NCI-H2107 treated with DMSO at 0.1 percent for 48 hours (cell line): ENCODE data around the gene GPA33.

Source experiments
- DNase-seq: peaks from one replicate; lab custom pipeline; 2025; ENCODE audit not compliant: unreplicated experiment; lab: John Stamatoyannopoulos, UW

The GPA33 gene

DNA sequence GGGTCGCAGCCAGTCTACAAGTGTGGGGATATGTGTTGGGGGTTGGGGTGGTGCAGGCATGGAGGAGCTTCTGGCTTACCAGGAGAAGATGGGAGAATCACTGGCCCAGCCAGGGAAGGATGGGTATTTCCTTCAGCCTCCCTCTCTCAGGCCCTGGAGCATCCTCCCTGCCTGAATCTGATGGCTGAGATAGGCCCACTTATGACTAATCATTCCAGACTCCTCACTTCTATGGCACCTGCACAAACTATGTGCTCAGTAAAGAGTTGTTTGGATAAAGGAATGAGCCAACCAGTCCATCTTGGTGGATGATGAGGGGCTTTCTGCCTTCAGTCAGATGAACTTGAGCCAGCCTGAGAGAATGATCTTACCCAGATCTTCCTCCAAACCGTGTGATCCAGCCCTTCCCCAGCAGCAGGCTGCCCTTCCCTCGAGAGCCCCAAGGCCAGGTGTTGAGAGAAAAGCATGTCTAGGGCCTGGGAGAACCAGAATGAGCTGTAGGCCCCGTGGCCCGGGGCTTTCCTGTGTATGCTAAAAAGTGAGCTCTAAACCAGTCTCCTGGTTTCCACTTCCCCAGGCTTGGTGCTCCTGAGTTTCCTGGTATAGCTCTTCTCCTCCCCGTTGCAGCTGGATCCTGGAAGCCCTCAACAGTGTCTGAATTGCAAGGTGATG is 1.3 kb downstream of the GPA33 start:
- DNase-seq, result no peak

DNA sequence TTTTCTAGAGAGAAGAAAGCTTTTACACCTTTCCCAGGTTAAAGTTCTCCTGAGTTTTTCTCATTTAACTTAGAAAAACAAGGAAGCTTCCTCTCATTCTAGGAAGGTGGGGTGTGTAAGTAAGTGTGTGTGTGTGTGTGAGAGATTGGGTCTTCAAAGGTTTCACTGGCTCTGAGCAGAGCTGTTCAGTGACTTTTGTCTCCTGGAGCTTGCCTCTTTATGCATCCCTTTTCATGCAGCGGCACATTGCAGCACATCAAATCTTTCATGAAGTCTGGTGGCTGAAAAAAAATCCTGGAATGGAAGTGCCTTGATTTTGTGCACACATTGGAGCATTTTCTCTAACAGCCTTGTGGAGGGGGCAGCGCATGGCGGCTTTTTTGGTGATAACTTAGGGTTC is 3.4 kb downstream of the GPA33 start:
- no peak for DNase-seq

DNA sequence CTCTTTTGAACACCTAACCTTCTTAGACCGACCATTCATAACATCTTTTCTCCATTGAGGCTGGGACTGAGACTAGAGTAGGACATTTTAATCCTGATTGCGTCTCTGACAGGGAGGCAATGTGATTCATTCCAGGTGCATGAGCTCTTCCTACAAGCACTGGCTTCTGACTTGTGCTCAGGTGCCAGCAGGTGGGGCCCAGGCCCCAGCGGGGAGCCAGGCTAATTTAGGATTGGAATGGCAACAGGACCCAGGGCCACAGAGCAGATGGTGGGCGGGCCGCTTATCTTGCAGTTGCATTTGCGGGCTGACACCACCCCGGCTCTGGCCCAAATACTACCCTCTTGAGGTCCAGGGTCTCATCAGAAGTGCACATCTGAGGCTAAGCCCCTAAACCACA is 4.1 kb downstream of the GPA33 start:
- DNase-seq, result no peak

DNA sequence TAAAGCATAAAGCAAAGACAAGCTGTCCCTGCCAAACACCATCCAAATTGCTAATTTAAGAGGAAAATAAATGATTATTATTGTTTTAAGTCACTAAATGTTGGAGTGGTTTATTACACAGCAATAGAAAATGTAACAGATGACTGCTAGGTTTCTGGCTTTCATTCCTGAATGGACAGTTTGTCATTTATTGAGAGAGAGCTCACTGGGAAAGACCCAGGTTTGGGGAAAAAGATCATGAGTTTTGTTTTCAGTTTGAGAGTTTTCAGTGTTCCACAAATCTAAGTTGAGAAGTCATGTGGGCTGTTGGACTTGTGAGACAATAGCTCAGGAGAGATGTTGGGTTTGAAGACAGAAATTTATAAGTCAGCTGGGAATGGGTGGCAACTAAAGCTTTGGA is 5.4 kb downstream of the GPA33 start:
- no peak for DNase-seq

DNA sequence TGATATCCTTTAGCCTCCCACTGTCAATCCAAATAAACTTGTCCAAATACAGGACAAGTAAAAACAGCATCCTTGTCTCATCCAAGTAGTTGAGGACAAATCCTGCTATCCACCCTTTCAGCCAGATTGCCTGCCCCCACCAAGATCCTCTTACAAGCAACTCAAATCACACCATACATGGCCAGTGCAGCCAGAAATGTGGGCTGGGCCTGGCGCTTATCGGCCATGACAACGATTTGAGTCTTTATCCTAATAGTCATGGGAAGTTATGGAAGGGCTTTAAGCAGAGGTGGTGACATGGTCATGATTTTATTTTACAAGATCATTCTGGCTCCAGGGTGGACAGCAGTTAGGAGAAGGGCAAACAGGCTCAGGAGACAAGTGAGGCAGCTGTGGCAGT is 6.3 kb downstream of the GPA33 start:
- DNase-seq, result no peak

DNA sequence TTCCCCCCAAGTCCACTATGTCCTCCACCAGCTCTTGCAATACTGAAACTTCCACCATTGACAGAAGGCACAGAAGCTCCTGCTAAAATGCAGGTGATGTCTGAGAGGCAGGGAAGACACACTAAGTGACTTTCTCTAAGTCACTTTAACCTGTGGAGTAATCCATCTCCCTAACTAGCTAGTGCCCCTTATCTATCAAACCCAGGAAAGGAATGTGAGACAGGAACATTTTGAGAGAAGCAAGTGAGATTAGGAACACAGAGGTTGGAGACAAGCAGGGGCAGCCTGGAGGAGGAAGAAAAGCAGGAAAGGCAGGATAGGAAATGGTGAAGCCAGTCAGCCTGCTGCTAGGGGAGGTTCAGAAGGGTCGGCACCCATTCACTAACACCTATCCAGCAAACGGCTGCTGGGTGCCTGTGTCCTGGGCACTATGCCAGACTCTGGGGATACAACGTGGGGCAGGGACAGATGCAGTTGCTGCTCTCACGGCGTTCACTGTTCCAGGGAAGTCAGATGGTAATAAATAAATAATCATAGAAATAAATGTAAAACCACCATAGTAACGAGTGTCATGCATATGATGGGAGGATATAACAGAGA is 7.0 kb downstream of the GPA33 start:
- no peak for DNase-seq

DNA sequence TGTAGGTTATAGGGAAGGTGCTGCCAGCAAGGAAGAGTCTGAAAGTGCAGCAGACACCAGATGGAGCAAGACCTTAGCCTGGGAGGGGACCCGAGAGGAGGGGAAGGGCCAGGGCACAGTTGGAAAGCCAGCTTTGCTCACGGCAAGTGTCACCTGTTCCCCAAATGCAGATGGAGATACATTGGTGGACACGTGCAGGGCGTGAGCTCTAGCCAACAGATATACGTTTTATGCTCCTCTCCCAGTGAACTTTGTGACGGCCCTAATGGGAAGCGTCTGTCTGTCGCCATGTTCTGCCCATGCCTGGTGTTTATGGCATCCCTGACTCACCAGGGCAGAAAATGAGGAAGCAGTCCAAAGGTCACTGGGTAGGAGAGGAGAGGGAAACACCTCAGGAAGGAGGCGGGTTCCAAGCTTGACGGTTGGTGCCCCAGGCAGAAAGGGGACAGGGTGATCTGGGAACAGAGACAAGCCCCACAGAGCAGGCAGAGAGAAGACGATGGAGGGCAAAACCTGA is 7.6 kb downstream of the GPA33 start:
- no peak for DNase-seq

DNA sequence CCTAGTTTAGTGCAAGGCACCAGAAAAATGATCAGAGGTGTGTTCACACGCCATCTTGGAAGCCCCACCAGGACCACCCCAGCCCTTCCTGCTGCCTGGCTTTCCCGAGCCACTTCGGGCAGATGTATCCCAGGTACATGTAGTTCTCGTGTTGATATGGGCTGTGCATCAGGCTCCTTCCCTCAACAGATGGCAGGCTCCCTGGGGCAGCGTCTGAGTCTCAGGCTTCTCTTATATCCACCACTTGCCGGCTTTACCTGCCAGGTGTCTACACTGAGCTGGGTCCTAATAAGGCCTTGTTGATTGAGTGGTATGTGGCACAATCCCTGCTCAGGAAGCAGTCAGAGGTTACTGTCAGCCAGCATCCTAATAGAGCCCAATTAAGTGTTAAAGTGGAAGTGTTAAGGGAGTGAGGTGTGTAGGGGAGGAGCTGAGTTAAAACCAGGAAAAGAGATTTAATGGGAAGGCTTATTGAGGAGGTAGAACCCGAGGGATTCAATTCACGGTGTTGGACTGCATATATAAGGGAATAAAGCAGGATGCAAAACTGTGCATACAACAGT is 8.5 kb downstream of the GPA33 start:
- DNase-seq, result peak; percentile 25

DNA sequence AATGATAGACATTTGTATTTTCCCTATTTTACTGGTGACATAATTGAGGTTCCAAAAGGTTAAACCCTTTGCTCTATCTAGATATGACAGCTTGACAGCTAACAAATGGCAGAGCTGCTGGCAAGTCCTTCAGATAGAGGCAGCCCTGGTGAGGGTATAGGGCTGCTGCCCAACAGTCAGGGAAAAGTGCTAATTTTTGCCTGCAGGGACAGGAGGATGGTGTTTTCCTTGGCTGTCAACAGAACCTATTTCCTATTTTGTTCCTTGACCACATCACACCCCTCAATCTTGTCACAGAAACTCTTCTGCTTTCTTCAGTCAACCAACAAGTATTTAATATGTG is 12.3 kb downstream of the GPA33 start:
- DNase-seq, result no peak

DNA sequence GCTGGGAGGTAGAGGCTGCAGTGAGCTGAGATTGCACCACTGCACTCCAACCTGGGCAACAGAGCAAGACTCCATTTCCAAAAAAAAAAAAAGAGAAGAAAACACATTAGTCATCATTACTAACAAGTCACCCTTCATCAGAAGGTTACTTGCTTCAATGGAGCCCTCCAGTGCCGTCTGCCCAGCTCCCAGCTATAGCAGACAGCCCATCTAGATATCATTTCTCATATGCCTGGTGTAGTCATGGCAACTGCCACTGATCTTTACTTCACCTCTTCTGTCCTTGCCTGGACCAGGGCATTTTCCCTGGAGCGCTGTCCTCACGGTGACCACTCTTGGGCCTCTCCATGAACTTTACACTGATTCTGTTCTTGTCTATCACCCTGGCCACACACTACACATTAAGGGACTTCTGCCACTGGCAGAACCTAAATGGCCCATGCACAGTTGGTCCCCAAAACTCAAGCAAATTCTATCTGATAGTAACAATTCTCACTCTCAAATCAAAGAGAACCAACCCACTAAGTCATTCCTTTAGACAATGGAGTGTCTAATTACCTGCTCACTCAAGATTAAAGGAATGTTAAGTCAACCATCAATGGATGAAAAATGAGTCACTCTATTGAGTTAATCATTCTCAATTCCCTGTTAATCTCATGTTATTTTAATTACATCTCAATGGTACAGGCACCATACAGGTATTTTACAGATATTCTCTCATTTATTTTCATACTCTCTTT is 12.9 kb downstream of the GPA33 start:
- no peak for DNase-seq

DNA sequence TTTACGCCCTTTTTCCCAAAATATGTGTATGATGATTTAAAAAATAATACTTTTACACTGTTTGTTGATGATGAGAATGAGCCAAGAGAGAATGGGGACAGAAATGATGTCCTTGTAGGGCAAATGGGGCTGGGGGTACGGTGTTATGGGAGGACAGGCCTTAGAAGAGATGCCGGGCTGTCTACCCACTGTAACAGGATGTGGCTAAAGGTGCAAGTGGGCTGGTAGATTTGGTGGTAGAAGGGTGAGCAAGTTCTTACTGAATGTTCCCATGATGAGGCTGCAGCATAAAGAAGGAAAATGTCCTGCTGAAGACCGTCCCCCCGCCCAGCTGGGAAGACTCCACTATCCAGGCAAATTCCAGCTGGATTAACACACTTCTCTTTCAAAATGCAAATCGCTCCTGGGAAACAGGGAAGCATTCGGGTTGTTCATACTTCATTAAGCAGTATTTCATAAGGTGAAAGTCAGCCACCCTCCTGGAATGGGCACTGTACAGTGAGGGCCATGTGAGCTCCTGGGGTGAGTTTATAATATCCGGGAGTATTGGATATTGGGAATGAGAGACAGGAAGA is 14.0 kb downstream of the GPA33 start:
- DNase-seq, result no peak

DNA sequence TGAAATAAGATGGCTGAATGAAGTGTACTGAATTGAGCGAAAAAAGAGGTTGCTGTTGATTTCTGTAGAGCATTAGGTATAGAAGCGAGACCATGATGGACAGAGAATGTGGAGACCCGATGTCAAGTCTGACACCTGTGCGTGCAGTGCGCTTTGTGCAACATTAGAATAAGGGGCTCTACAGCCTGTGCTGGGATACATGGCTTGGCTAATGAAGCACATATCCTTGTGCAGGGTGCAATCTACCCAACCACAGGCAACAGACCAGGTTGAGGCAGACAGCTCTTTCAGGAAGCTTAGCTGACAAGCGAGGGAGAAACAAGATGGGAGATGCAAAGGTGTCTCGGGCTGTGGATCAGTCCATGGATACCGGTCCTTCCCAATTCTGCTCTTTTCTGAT is 18.9 kb downstream of the GPA33 start:
- DNase-seq, result no peak

DNA sequence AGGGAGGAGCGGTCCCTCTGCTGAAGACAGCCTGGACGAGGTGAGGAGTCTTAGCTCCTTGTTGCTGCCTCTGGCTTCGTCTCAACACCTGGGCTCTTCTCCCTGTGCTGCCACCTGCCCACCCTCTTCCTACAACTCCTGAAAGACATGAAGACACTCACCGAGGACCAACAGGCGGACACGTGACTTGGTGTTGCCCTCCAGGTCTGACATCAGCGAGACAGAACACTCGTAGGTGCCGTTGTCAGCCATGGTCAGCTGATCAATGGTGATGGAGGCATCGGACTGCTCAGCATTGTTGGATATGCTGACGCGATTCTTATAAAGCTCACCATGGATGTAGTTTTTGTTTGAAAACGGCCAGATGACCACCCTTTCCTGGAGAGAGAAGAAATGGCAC is 21.4 kb downstream of the GPA33 start:
- DNase-seq, result no peak

DNA sequence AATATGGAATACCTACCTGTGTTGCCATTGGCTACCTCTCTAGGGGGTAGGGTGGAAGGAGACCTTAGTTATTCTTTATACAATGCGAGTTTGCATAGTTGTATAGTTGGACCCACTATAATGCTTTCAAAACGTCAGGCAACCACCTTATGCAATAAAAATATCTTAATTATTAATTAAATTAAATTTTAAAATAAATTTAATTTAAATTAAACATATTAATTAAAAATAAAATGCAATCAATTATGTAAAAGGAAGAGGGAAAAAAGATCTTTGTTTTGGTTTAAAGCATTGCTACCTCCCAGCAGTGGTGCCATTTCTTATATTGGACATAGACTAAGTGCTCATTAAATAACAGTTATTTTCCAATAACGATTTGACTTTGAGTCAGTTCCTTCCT is 22.3 kb downstream of the GPA33 start:
- DNase-seq, result no peak

DNA sequence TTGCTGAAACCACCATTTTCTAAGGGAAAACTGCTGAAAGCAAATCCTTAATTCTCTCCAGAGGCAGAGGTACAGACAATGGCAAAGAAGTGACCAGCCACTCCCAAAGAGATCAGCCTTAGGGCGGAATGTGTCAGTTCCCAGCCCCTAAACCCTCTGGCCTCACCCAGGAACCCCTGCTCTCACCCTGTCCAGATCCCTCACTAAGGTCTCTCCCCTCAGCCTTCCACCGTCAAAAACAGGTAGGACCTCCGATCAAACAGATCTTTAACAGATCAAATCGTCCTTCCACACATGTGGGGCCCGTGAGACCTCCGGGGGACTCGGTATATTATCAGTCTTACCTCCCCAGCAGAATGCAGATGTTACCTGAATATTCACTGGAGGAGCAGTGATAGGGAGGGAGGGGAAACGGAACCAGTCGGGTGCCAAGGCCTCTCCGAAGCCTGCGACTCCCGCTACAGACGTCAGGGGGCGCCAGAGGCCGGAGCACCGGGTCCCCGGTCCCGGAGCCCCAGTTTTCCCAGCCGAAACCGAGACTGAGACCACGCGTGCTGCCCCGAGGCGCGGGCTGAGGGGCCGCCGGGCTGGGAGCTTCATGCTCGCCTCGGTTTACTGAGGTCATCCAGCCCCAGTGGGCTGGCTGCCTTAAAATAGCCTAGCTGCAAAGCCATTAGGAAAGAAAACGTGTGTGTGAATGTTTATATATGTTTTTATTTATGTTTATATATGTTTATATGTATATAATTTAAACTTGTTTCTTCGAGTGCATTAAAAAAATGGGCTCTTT is 23.6 kb downstream of the GPA33 start:
- peak; percentile 67 for DNase-seq

DNA sequence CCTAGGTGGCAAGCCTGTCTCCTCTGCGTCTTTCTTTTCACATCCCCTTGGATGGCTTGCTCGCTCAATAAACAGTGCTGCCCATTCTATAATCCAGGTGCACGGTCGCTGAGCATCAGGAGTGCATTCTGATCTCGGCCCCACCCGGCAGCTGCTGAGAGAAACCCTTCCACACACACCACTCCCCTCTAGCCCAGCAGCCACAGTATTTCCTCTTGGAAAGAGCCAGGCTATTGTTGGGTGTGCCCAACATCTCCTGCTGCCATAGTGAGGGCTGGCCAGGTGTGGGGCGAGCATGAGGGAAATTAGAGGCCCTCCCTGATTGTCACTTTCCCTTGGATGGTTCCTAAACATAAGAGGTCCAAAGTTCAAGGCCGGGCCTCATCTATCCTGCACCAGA is 24.7 kb downstream of the GPA33 start:
- no peak for DNase-seq

DNA sequence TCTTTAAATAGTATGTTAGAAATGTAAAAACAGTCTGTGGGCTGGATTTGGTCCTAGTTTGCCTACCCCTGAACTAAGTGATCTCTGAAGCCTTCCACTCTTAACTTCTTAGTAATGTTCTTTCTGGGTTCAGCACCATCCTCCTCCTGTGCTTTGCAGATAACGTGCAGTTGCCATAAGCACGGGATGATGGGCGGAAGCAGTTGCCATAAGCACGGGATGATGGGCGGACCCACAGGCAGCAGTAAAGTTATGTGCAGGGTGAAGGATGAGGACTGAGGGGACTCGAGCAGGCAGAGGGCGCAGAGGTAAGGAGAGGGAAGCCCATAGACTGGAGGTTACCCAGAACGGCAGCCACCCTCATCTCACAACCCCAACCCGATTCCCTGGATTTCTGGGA is 25.6 kb downstream of the GPA33 start:
- DNase-seq, result no peak

DNA sequence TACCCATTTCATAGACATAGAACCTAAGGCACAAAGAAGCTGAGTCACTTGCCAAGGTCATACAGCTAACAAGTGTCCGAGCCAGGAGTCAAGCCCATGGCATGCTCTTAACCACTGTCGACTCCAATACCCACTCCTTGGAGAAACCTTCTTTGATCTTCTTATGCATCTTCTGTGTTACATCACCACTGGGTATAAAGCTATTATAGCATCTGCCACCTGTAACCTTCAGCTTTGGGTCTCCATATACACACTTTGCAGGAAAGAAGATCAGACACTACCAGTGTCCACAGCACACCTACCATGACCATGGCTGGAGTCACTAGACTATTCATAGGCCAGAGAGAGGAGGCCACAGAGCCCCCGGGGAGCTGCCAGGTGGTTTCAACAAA is 29.1 kb downstream of the GPA33 start:
- DNase-seq, result no peak

DNA sequence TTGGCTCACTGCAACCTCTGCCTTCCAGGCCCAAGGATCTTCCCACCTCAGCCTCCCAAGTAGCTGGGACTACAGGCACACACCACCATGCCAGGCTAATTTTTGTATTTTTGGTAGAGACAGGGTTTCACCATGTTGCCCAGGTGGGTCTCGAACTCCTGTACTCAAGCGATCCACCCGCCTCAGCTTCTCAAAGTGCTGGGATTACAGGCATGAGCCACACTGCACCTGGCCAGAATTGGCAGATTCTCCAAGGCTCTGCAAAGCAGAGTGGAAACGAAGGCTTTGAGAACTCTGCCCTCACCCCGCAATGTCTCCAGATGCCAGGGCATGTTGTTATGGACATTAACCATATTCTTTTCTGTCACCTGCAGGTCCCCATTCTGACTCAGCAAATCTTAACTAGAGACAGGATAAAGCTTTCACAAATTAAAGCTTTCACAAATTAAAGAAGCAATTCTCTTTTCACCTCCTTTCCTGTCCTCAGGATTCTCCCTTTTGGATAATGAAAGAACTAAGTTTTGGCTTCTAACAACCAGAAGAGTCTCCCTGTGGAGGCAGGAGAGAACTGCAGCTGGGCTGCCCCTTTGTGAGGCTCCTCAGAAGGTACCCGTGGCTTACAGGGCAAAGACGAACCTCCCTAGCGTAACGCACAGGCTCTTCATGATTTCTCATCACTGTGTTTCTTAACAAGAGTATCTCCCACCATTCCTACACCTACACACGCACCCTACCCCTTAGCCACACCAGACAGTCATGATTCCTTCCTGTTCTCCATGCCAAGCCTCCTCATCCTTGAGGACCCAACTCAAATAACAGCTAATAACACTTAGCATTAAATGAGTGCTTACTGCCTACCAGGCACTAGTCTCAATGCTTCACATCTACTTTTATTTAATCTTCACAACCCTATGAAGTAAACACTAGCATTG is 29.8 kb downstream of the GPA33 start:
- DNase-seq, result no peak

DNA sequence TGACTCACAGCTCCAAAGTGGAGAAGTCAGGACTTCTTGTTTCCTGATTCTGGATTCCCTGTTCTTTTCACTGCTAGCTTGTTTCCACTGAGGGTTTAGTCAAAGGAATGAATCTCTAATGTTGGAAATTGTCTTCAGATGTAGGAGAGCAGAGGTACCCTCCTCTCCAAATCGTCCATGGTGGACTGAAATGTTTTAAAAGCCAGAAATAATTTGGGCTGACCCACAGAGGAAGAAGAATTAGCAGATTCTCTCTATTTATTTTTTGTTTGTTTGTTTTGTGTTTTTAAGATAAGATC is 30.4 kb downstream of the GPA33 start:
- DNase-seq, result no peak
